Embryonic facial prominence (tissue), 1 donor: ENCODE measurements around the gene HDAC2.

Source experiments
- DNase-seq: peaks from one replicate; pipeline ENCODE4 v3.0.0-alpha.2; 2016; ENCODE audit errors: extremely low spot score

HDAC2 gene

DNA sequence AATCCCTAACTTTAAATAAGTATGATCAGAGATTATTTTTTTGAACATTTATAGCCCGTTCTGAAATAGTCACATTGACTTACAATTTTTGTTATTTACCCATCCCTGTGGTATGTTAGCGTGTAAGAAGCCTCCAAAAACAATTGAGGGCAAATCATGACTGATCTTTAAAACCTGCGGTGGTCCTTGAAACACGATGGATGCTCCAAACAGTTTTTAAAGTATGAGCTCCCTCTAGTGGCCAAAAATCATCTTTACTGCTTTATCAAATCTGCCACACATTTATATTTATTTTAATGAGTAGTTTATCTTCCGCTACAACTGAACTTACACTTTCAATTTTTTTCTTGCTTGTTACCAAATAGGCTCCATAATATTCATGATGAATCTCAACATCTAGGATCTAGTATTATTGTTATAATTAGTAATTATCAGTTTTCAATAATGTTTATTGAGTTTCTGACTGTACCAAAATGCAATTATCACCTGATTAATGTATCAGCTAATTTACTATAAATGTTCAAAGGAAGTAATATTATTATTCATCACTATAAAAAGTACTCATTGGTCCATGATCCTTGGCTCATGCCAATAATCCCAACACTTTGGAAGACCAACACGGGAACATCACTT, 61.6 kb downstream of the HDAC2 start:
- DNase-seq = peak; percentile 76

DNA sequence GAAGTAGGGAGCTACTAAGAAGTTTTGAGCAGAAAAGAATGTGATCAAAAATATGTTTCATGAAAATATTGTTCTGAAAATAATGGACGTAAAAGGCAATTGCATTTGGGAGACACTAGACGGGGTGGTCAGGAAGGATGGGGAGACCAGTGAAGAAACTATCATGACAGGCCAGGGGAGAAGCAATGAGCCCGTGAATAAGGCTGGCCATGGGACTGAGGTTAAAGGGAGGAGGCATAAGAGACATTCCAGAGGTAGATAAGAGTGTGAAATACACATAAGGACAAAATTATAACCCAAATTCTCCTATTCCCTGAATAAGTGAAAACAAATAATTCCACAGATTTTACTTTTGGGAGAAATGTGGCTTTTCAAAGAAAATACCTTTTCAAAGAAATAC, 62.1 kb downstream of the HDAC2 start:
- DNase-seq = no peak

DNA sequence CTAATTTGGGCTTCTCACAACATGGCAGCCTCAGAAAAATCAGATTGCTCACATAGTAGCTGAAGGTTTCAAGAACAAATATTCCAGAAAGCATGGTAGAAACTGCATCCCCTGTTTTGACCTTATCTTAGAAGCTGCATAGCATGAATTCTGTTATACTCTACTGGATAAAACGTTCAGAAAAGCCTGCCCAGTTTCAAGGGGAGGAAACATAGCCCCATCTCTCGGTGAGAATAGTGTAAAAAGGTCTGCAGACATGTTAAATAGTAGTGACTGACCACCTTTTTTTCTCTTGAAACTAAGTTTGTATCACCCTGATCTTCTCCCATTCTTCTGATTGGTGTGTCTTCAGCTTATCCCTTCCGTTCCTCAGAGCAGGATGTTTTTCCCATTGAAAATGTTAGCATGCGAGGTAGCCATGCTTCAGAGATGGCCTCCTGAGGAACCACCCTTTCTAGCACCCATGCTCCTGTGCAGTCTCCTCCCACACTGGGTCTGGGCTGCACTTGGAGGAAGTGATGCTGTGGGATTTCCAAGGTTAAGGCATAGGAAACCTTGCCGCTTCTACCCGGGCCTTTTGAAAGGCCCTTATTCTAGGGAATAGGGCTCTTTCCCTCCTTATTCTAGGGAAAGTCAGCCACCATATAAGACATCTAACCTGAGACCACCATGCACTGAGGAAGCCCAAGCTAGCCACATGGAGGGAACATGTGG, 63.7 kb downstream of the HDAC2 start:
- no peak for DNase-seq

- no peak for DNase-seq
Measured at GRCh38 chr6:113903666-113904330, 67.2 kb downstream of the HDAC2 start.

DNA sequence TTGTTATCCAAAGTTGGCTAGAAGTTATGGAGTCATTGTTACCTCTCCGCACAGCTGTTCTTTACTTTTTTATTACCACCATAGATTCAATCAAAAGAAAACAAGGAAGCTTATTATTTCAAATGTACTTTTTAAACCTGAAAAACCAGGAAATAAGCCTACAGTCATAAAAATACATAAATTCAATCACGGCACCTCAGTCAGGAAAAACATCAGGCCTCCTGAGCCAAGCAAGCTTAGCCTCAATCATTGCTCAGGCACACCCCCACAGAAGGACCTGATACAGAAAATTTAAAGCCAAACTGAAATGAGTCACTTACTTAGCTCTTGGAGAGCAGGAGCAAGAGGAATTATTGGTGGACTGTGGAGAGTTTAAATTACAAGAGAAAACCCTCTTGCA, 69.5 kb downstream of the HDAC2 start:
- DNase-seq = no peak

DNA sequence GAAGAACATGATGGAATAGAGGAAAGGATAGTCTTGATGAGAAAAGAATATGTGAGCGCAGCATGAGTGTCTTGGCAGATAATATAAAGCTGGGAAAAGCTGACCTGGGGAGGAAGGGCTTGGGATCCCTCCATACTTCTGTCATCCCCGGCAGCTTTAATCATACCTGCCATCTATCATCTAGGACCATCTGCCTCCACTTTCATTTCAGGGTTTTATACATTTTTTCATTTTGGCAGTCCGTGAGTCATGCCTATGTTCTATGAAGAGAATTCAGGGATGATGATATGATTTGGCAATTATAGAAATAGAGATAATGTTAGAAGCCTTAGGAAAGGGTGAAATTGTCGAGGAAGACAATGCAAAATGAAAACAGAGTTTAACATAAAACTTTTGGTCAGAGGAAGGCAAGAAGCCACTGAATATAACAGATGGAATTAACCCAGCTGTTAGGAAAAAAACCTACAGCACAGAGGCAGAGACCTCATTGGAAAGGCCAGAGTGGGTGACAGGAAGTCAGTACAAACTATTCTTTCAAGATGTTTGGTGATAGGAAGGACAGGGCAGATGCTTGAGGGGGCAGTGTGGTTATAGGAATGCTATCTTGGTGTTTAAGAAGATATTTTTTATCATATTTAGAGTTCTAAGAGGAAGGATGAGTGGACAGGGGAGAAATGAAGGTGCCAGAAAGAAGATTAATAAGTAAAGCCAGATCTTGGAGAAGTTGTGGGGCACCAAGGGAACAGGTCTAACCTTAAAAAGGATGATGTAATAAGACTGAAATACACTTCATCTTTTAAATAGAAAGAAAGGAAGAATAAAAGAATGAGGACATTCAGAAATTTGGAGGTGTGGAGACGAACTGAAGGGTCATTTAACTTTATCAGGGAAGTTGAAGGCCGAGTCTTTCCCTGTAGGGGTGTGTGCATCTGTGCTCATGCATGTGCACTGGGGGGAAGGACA, 76.0 kb downstream of the HDAC2 start:
- DNase-seq = no peak

- no peak for DNase-seq
Measured at GRCh38 chr6:113893866-113894265, 77.1 kb downstream of the HDAC2 start.

DNA sequence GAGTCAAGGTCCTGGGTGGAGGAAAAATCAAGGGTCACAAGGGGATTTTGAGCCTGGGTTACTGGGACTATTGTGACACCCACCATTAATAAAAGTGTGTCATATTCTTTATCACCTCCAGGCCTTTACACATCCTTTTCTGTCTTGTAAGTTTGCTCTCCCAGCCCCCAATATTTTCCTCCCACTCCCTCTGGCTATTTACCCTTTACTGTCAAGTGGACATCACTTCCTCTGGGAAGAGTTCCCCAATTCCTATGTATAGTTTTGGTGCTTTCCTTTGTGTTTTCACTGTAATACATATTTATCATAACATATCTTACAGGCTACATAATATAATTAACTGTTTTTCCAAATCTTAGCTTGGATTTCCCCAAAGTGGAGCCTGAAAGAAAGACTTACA, 77.5 kb downstream of the HDAC2 start:
- DNase-seq = no peak

DNA sequence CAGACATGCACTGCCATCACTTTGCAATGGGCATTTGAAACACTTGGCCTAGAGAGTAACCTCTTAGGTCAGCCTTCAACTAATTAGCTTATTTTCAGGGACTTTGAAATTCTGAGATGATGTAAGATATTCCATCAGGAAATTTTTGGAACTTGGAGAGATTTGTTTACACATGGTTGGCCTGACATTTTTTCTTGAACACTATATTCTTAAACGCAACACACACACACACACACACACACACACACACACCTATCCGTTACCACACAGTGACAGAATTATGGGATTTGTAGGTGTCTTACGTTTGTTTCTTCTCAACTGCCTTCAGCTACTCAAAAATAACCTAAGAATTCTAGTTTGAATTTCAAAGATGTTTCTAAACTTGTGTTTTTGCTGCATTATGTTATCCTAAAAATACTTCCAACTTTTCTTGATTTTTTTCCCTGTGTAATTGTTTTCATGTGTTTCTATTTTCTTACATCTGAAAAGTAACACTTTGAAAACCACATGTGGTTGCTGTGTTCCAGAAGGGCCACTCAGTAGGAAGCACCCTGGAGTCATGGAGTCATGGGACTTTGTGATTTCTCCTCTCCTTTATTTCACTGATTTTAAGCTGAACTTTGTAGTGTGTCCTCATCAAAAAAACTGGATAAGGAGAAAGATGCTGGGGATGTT, 81.9 kb downstream of the HDAC2 start:
- DNase-seq = no peak

DNA sequence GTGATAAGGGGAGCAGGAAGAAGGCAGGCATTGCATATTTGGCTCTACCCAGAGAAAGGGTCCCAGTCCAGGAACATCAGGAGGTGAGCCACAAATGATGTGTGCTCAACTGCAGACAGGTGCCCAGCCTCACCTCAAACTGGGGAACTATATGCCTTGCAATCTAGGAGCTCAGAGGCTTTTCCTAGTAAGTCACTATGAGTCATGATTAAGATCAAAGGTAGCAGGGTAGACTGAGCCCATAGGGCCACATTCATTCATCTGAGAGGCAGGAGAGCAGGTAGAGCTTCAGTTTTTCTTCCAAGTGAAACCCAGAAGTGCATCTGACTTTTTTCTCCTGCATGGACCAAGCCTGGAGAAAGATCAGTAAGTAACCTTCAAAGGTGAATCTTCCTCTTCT, 82.5 kb downstream of the HDAC2 start:
- no peak for DNase-seq

DNA sequence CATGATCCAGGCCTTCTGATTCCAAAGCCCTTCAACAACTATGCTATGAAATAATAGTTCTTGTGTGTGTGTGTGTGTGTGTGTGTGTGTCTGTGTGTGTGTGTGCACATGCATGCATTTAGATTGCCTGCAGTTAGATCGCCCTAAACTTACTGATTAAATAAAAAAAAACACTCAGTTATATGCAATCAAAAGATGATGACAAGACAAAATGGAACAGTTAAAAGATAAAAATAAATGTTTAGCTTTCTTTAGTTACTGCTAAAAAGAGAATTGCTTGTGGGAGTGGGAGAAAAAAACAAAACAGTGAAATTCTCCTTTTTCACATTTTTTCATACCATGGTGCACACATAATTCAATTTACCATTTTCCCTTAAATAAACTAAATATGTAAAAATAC, 84.4 kb downstream of the HDAC2 start:
- no peak for DNase-seq

GRCh38 chr6:113884011-113884410, 86.9 kb downstream of the HDAC2 start:
- no peak for DNase-seq
